Lower lobe of right lung (tissue), 2 donors: ENCODE results near the gene PDE2A. TPM values are rescaled to one million over a fixed set of nuclear protein-coding genes. Genes with fewer than 3 reads are reported as not detected.

Experiments used
- ATAC-seq, 2 donors: fragments of 200-7000 bp; cut with Tn5 transposase; one replicate each; pipeline ENCODE4 v1.9.1; 2020 to 2022; ENCODE audit warnings: mild to moderate bottlenecking in 2 of 2, moderate library complexity in 2 of 2
- DNase-seq: peaks from one replicate; pipeline ENCODE4 v3.0.0-alpha.2; 2020
- H3K27ac ChIP-seq: fragments of 200-600 bp; one replicate; pipeline ENCODE4 v1.8.0; 2022
- H3K27me3 ChIP-seq: fragments of 200-600 bp; one replicate; pipeline ENCODE4 v1.8.0; 2022; ENCODE audit warnings: low read depth
- H3K36me3 ChIP-seq: fragments of 200-600 bp; one replicate; pipeline ENCODE4 v1.8.0; 2022; ENCODE audit warnings: mild to moderate bottlenecking
- H3K4me1 ChIP-seq: fragments of 200-600 bp; one replicate; pipeline ENCODE4 v1.8.0; 2022
- H3K4me3 ChIP-seq: fragments of 200-600 bp; one replicate; pipeline ENCODE4 v1.8.0; 2022; ENCODE audit warnings: mild to moderate bottlenecking
- H3K9me3 ChIP-seq: fragments of 200-600 bp; one replicate; pipeline ENCODE4 v1.8.0; 2022
- intact Hi-C: fragments of 100-400 bp; cut with DNase I; formaldehyde crosslinking; loops from one replicate; pipeline ENCODE4 v1.11.0; 2022
- total RNA-seq: library from RNA; stranded (reverse); fragmentation: NEBNext Ultra II Directional; extraction: Animal tissue kit (Norgen Biotek cat#: 25700); gene quantifications from one replicate; pipeline ENCODE4 v1.2.1, GENCODE V29; 2021
- TF ChIP-seq, protein P1 (sequence below): fragments of 200-600 bp; IDR thresholded peaks from one replicate; pipeline ENCODE4 v1.8.0; 2022; ENCODE audit warnings: antibody characterized with exemption, mild to moderate bottlenecking
- donor health status: DM: no; HTN: yes; CAD: no; lungs with severe emphysema.

Gene PDE2A
- total RNA-seq, 1 donor from 2014 or later: 19.5 TPM

DNA sequence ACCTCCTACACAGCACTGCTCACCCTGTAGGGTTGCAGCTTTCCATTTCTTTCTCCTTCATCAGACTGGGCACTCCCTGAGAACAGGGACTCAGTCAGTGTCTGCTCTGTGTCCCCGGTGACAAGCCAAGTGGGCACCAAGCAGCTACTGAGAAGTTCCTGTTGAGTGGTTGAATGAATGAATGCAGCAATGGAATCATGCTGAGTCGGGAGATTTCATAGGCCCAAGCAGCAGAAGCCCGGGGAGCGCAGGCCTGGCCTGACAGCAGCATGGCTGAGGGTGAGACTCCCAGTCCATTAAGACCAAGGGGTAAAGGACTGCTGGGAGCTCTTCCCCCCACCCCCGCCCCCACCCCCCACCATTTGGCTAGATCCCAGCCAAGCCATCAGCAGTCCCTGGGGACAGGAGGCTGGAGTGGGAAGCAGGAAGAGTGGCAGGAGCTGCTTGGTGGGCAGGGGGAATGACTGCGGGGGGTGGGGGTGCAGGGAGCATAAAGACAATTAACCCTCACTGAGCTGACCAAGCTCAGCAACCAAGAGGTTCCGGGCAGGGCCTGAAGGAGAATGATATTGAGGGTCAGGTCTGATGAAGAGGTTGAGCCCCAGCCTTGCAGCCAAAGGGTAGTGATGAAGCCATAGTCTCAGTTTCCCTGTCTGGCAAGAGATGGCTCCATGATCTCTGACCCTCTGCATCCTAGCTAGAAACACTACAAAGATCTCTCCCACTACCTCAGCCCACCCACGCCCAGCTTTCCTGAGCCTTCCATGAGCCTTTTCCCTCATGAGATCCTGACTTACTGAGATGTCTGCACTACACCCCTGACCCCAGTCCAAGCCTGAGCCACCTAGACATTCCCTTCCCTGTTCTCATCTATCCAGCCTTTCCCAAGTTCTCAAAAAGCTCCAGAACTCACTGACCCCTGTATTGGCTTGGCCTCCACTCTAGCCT lies 2.8 kb downstream of the PDE2A start:
- no peak for DNase-seq
- intact Hi-C loops: no loop called here
- H3K27me3 ChIP-seq: peaks cover 68% of the 10 kb centered on the region

DNA sequence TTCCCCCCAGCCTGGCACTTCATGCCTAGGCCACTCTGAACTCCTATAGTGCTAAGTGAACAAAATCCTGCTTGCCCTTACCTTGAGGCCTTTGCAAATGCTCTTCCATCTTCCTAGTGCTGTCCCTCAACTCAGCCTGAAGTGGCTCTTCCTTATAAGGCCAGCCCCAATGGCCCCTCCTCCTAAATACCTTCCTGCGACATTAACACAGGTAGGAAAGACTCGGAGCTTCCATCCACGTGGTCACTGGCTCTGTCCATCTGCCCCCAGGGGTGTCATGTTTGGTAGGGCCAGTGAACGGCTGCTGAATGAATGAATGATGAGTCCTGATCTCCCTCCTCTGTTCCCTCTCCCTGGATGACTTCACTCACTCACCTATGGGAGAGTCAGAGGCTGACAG lies 4.2 kb downstream of the PDE2A start:
- peaks cover 10% of the 10 kb centered on the region for H3K9me3 ChIP-seq
- no peaks in the 10 kb centered on the region for H3K4me1 ChIP-seq
- TF ChIP-seq, protein P1, sequence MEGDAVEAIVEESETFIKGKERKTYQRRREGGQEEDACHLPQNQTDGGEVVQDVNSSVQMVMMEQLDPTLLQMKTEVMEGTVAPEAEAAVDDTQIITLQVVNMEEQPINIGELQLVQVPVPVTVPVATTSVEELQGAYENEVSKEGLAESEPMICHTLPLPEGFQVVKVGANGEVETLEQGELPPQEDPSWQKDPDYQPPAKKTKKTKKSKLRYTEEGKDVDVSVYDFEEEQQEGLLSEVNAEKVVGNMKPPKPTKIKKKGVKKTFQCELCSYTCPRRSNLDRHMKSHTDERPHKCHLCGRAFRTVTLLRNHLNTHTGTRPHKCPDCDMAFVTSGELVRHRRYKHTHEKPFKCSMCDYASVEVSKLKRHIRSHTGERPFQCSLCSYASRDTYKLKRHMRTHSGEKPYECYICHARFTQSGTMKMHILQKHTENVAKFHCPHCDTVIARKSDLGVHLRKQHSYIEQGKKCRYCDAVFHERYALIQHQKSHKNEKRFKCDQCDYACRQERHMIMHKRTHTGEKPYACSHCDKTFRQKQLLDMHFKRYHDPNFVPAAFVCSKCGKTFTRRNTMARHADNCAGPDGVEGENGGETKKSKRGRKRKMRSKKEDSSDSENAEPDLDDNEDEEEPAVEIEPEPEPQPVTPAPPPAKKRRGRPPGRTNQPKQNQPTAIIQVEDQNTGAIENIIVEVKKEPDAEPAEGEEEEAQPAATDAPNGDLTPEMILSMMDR: no peak
- H3K36me3 ChIP-seq: no peaks in the 10 kb centered on the region
- peaks cover 56% of the 10 kb centered on the region for H3K27me3 ChIP-seq
- no peak overlapping the region for H3K27ac ChIP-seq
- no peak for DNase-seq
- ATAC-seq: no peak
- no peak overlapping the region for H3K4me3 ChIP-seq
- intact Hi-C loops: no loop called here

More for the DNA sequence above, 2.8 kb downstream of the PDE2A start:
- H3K27ac ChIP-seq: no peak overlapping the region
- TF ChIP-seq, protein P1: no peak
- no peaks in the 10 kb centered on the region for H3K4me1 ChIP-seq
- peaks cover 10% of the 10 kb centered on the region for H3K9me3 ChIP-seq
- H3K36me3 ChIP-seq: no peaks in the 10 kb centered on the region
- ATAC-seq: no peak
- no peak overlapping the region for H3K4me3 ChIP-seq

DNA sequence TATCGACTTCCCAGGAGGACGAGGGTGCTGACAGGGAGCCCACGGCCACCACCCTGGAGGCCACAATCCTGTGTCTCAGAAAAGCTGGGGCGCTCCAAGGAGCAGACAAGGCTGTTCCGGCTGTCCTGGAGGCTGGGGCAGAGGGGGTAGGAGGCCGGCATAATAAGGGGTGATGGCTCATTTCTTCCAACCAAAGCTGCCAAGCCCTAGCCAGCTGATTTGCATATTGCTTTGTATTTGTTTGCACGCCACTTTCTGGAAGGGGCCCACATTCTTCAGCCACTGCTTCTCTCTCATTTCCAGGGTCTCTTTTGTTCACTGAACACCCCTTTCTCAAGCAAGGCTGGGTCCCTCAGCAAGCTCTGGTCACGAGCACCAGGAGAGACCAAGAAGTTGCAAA lies 4.7 kb downstream of the PDE2A start:
- ATAC-seq (no peak), DNase-seq (no peak)
- peaks cover 57% of the 10 kb centered on the region for H3K27me3 ChIP-seq
- no peak overlapping the region for H3K4me3 ChIP-seq
- TF ChIP-seq, protein P1: no peak
- no peaks in the 10 kb centered on the region for H3K36me3 ChIP-seq
- H3K27ac ChIP-seq: no peak overlapping the region
- H3K4me1 ChIP-seq: no peaks in the 10 kb centered on the region
- peaks cover 10% of the 10 kb centered on the region for H3K9me3 ChIP-seq
- intact Hi-C loops: no loop called here

DNA sequence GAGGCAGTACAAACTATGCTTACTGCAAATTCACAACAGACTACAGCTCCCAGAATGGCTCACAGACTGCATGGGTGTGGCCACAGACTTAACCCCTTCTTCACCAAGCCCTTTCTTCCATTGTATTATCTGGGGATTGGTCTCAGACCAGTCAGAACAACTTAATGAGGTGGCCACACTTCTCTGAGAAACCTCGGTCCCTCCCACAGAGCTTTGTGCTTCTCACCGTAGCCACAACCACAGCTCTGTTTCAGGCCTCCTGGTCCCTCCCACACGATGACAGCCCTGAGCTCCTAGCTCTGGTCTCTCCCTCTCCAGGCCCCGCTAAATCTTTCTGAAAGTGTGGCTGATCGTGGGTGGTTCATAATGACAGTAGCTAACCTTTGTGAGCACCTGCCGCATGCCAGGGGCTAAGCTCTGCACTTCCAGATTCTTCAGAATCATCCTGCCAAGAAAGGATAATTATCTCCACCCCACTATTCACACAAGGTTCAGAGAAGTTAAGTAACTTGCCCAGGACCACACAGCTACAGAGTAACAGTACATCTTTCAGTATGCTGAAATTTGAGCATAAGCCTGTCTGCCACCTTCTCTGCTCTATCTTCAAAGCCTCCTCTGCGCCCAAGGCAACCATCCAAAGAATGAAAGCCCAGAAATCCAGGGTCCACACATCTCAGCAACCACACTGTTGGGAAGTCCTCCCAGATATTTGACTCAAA lies 5.4 kb downstream of the PDE2A start:
- ATAC-seq (no peak), DNase-seq (no peak)
- H3K4me1 ChIP-seq: no peaks in the 10 kb centered on the region
- no peak overlapping the region for H3K4me3 ChIP-seq
- intact Hi-C loops: no loop called here
- TF ChIP-seq, protein P1: no peak
- H3K9me3 ChIP-seq: peaks cover 10% of the 10 kb centered on the region
- no peaks in the 10 kb centered on the region for H3K36me3 ChIP-seq
- no peak overlapping the region for H3K27ac ChIP-seq
- H3K27me3 ChIP-seq: peaks cover 53% of the 10 kb centered on the region

DNA sequence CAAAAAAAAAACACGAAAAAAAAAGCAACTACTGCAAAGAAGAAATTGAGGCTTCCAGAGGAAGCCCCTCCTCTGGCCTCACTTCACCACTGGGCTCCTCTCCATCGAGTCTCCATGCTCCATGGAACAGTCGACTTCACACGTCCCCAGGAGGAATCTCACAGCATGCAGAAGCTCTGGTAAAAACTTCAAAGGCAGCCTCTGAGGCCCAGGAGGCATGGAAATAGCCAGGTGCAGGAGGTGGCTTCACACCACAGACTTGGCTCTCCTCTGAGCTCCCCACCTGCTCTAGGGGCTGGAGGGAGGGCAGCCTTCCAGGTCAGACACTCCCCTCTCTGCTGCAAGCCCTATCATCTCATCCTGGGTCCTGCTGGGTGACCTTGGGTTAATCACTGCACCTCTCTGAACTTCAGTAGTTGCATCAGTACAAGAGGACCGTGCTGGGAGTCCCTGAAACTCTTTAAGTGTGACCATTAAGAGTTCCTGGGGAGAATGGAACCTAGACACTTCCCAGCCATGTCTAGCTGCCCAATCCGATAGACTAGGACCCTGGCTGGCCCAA lies 8.2 kb downstream of the PDE2A start:
- peaks cover 10% of the 10 kb centered on the region for H3K9me3 ChIP-seq
- no peaks in the 10 kb centered on the region for H3K36me3 ChIP-seq
- no peak overlapping the region for H3K4me3 ChIP-seq
- H3K27ac ChIP-seq: no peak overlapping the region
- ATAC-seq (no peak), DNase-seq (no peak)
- peaks cover 29% of the 10 kb centered on the region for H3K27me3 ChIP-seq
- TF ChIP-seq, protein P1: no peak
- no peaks in the 10 kb centered on the region for H3K4me1 ChIP-seq
- intact Hi-C loops: no loop called here
